ENCODE results near the gene NCMAP.
A peak's percentile ranks its signal among the peaks of the same experiment; 100 is the strongest.

NCMAP gene

GRCh38 chr1:24643363-24644099 is 87.6 kb downstream of the NCMAP start:
- peak overlapping the region; percentile 97 for H3K4me3 Mint-ChIP-seq
- no peaks in the 10 kb centered on the region for H3K9me3 Mint-ChIP-seq (ENCODE audit: low read depth)
- H3K36me3 Mint-ChIP-seq = peaks cover 3% of the 10 kb centered on the region
- peak overlapping the region; percentile 90 for H3K27ac Mint-ChIP-seq
- H3K4me1 Mint-ChIP-seq (ENCODE audit: low read depth) = peaks cover 54% of the 10 kb centered on the region
- no peaks in the 10 kb centered on the region for H3K27me3 Mint-ChIP-seq

GRCh38 chr1:24644100-24644384 is 88.2 kb downstream of the NCMAP start:
- Mint-ChIP-seq H3K27ac (peak overlapping the region; percentile 90), H3K4me3 (peak overlapping the region; percentile 97), H3K4me1 (ENCODE audit: low read depth) (peaks cover 57% of the 10 kb centered on the region), H3K27me3 (no peaks in the 10 kb centered on the region), H3K36me3 (peaks cover 3% of the 10 kb centered on the region), H3K9me3 (ENCODE audit: low read depth) (no peaks in the 10 kb centered on the region)

GRCh38 chr1:24648919-24649318 is 93.0 kb downstream of the NCMAP start:
- Mint-ChIP-seq H3K4me1 (ENCODE audit: low read depth) (peaks cover 58% of the 10 kb centered on the region), H3K4me3 (no peak overlapping the region), H3K9me3 (ENCODE audit: low read depth) (no peaks in the 10 kb centered on the region), H3K36me3 (peaks cover 9% of the 10 kb centered on the region), H3K27me3 (no peaks in the 10 kb centered on the region), H3K27ac (no peak overlapping the region)

- H3K4me1 Mint-ChIP-seq (ENCODE audit: low read depth) = peaks cover 49% of the 10 kb centered on the region
Measured at GRCh38 chr1:24652382-24652781, 96.5 kb downstream of the NCMAP start.

GRCh38 chr1:24654010-24654409 is 98.1 kb downstream of the NCMAP start:
- H3K4me3 Mint-ChIP-seq = no peak overlapping the region
- H3K27me3 Mint-ChIP-seq = no peaks in the 10 kb centered on the region

More at GRCh38 chr1:24652382-24652781, 96.5 kb downstream of the NCMAP start:
- peaks cover 6% of the 10 kb centered on the region for H3K36me3 Mint-ChIP-seq
- H3K4me3 Mint-ChIP-seq = no peak overlapping the region
- no peaks in the 10 kb centered on the region for H3K9me3 Mint-ChIP-seq (ENCODE audit: low read depth)
- H3K27ac Mint-ChIP-seq = no peak overlapping the region
- H3K27me3 Mint-ChIP-seq = no peaks in the 10 kb centered on the region

GRCh38 chr1:24656046-24656445 is 100.2 kb downstream of the NCMAP start:
- Mint-ChIP-seq H3K9me3 (ENCODE audit: low read depth) (no peaks in the 10 kb centered on the region), H3K36me3 (peaks cover 6% of the 10 kb centered on the region), H3K4me3 (no peak overlapping the region), H3K27me3 (no peaks in the 10 kb centered on the region), H3K4me1 (ENCODE audit: low read depth) (peaks cover 52% of the 10 kb centered on the region), H3K27ac (no peak overlapping the region)

More at GRCh38 chr1:24654010-24654409, 98.1 kb downstream of the NCMAP start:
- Mint-ChIP-seq H3K9me3 (ENCODE audit: low read depth) (no peaks in the 10 kb centered on the region), H3K4me1 (ENCODE audit: low read depth) (peaks cover 50% of the 10 kb centered on the region), H3K27ac (peak overlapping the region; percentile 2), H3K36me3 (peaks cover 6% of the 10 kb centered on the region)

- H3K27me3 Mint-ChIP-seq = no peaks in the 10 kb centered on the region
- H3K4me1 Mint-ChIP-seq (ENCODE audit: low read depth) = peaks cover 50% of the 10 kb centered on the region
- peak overlapping the region; percentile 70 for H3K27ac Mint-ChIP-seq
- peaks cover 3% of the 10 kb centered on the region for H3K36me3 Mint-ChIP-seq
- no peaks in the 10 kb centered on the region for H3K9me3 Mint-ChIP-seq (ENCODE audit: low read depth)
- peak overlapping the region; percentile 2 for H3K4me3 Mint-ChIP-seq
Measured at GRCh38 chr1:24657781-24658180, 101.9 kb downstream of the NCMAP start.
